Regular cardiac myocyte (primary cell): Measurements from ENCODE around the gene ZBTB45. TPM values are rescaled to one million over a fixed set of nuclear protein-coding genes. Genes with fewer than 3 reads are reported as not detected.

Experiments used
- total RNA-seq: library from RNA; depleted of rRNA; stranded (reverse); fragments of >200 nt; gene quantifications from 2 replicates; pipeline ENCODE4 v1.2.3, GENCODE V29; 2014

Gene ZBTB45
- 3.4 and 5.6 TPM in 2 replicates for total RNA-seq

GRCh38 chr19:58519355-58520256 is at the start of gene ZBTB45:
TSS of gene ZBTB45 (minus strand) at chr19:58519810. CDS start at chr19:58517673, 2,137 bp downstream.

DNA sequence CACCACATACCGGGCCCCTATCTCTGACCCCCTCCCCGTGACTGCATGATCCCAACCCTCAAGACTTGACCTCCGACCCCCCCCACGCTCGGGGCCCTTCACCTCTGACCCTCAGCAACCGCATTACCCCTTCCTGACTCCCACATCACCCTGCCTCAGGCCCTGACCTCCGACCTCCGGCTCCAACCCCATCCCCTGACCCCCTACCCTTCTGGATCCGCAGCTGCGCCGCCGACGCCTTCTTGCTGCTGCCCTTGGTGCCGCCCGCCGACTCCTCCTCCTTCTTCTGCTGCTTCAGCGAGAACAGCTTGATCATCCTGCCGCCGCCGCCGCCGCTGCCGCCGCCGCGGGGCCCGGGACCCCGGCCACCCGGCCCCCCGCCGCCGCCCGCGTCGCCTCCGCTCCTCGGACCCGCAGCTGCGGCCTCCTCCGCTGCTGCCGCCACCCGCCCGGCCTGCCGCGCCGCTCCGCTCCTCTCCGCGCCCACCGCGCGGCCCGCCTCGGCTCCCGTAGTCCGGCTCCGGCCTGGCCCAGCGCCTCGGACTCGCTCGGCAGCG is 38.5 kb upstream of the ZBTB45 start, which contains the start of gene UBE2M:
TSS of gene UBE2M (minus strand) at position 546 of the 557 bp plus-strand sequence. CDS start at position 316, 230 bp downstream.

GRCh38 chr19:58554494-58555368 is 35.1 kb upstream of the ZBTB45 start, which contains the start of gene CHMP2A:
TSS of gene CHMP2A (minus strand) at chr19:58555105. CDS start at chr19:58554212, 893 bp downstream.

DNA sequence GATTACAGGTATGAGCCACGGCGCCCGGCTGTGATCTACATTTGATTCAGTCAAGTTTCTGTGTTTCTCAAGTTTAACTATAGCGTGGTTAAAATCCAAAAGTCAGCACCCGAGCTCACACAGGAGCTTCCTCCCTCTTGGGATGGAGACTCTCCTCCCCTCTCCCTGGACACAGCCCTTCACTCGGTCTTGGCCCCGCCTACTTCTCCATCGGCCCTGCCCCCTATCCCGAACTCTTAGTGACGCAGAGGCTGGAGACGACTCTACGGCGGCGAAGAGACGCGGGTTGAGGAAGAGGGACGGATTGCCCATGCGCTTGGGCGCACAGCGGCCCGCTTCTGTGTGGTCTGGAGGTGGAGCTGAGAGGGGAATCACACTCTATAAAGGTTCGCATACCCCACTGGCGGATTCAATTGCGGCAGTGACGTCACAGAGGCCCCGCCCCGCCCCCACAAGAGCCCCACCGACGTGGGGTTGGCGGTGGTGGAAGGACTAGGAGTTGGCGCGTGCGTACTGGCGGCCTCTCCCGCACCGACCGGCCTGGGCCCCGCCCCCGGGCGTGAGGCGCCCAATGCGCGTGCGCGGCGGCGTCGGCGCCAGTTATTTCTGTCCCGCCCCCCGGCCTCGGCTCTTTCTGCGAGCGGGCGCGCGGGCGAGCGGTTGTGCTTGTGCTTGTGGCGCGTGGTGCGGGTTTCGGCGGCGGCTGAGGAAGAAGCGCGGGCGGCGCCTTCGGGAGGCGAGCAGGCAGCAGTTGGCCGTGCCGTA is 24.4 kb upstream of the ZBTB45 start, which contains the start of gene TRIM28:
TSS of gene TRIM28 (plus strand) at position 239 of the 765 bp plus-strand sequence. CDS start 694 bp downstream, outside the sequence.

GRCh38 chr19:58511353-58512208 is 8.0 kb downstream of the ZBTB45 start, which contains the start of gene SLC27A5:
TSS of gene SLC27A5 (minus strand) at chr19:58511992. CDS start at chr19:58511955, 37 bp downstream.

DNA sequence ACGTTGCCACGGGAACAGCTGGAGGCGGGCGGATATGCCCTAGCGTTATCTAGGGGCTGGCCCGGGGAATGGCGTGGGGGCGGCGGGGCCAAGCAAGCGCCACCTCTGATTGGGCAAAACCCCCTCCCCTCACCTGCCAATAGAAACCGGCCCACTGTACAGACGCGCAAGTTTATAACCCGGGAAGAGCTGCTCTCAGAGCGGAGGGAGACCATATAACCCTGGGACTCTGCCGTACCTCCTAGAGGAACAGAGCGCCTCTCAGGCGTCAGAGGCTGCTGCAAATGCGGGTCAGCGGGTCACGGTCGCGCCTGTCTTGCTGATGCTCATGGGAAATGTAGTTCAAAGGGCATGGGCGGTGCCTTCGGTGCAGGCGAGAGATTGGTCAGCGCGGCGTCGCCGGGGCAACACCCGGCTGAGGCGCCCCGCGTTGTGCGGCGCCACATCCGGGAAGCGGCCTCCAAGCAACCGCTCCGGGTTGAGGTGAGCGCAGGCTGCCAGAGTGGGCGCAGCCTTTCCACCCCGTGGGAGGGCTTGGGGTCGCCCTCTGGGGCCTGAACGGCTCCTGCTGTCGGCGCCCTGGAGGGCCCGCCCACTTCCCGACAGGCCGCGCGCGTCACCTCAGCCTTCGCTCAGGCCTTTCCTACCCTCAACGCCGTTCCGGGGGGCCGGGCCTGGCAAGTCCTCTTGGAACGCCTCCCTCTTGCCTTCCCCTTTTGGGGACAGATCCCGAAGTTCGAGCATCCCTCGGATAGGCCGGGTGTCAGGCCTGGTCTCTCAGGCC is 43.7 kb downstream of the ZBTB45 start, which contains the start of gene ZNF446:
TSS of gene ZNF446 (plus strand) at position 639 of the 784 bp plus-strand sequence. CDS start 867 bp downstream, outside the sequence.

DNA sequence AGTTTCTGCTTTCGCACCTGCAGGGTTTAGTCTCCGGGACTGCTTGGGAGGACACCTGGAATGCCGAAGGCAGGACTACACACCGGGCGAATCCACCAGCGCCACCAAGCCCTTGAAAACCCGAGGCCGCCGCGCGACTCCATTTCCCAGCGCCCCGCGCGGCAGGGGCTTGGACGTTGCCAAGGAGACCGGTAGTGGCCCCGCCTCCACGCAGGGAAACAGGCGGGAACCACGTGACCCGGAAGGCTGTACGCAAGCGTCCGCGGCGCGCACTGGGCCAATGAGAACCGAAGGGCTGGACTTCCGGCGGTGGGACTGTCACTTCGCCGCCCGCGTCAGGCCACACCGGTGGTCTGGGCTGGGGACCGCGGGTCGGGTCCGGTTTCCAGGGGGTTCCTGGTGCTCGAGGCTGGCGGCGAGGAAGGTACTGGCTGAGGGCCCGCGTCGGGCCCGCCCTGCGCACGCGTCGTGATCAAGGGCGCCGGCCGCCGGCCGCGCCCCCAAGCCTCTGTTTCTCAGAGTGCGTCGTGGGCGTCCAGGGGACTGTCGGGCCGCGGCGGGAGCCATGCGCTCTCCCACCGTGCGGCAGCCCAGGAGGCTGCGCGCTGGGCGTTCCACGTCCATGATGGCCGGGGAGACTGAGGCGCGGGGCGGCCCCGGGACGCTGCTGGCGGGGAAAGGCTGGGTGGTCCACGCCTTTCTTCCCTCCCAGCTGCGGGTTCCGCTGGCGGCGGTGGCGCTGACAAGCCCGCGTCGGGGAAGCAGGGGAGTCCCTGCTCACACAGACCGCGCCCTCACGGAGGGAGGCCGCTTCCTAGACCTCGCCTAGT is 52.6 kb downstream of the ZBTB45 start, which contains the start of gene ZNF324:
TSS of gene ZNF324 (plus strand) at position 321 of the 830 bp plus-strand sequence. CDS start 2,106 bp downstream, outside the sequence.

Other genes with a start within 250 kb of the ZBTB45 start
- gene ZNF8, start 240.9 kb downstream of the ZBTB45 start, total RNA-seq = 4.0 and 4.5 TPM in 2 replicates
- 20.6 and 38.2 TPM in 2 replicates for gene ERVK3-1, start 214.4 kb downstream of the ZBTB45 start, total RNA-seq
- 2.3 and 2.7 TPM in 2 replicates for gene ZSCAN22, start 192.8 kb downstream of the ZBTB45 start, total RNA-seq
- 6.1 and 14.4 TPM in 2 replicates for gene A1BG, start 166.3 kb downstream of the ZBTB45 start, total RNA-seq
- 0.58 and 1.1 TPM in 2 replicates for gene ZNF497, start 157.1 kb downstream of the ZBTB45 start, total RNA-seq
- 1.2 and 3.9 TPM in 2 replicates for gene ZNF837, start 138.8 kb downstream of the ZBTB45 start, total RNA-seq
- 2,110 and 2,179 TPM in 2 replicates for gene RPS5, start 132.5 kb downstream of the ZBTB45 start, total RNA-seq
- 0.38 TPM in 1 of 2 replicates, not detected in the other for gene RNF225, start 124.2 kb downstream of the ZBTB45 start, total RNA-seq
- 12.7 and 16.7 TPM in 2 replicates for gene ZNF584, start 111.2 kb downstream of the ZBTB45 start, total RNA-seq
- gene ZNF132, start 79.7 kb downstream of the ZBTB45 start, total RNA-seq = 10.4 and 12.7 TPM in 2 replicates
- gene ZNF324B, start 68.2 kb downstream of the ZBTB45 start, total RNA-seq = 7.3 and 10.0 TPM in 2 replicates
- gene ZNF324, start 52.7 kb downstream of the ZBTB45 start, total RNA-seq = 11.8 and 16.3 TPM in 2 replicates
- 5.4 and 5.9 TPM in 2 replicates for gene ZNF446, start 43.5 kb downstream of the ZBTB45 start, total RNA-seq
- 2.8 and 2.9 TPM in 2 replicates for gene SLC27A5, start 7.8 kb downstream of the ZBTB45 start, total RNA-seq
- gene TRIM28, start 24.3 kb upstream of the ZBTB45 start, total RNA-seq = 171 and 383 TPM in 2 replicates
- 98.7 and 136 TPM in 2 replicates for gene CHMP2A, start 35.3 kb upstream of the ZBTB45 start, total RNA-seq
- 51.0 and 87.0 TPM in 2 replicates for gene UBE2M, start 38.8 kb upstream of the ZBTB45 start, total RNA-seq
- gene MZF1, start 53.5 kb upstream of the ZBTB45 start, total RNA-seq = 10.9 and 20.9 TPM in 2 replicates